NCI-H345 treated with DMSO at 0.1 percent for 48 hours (cell line): ENCODE data around the gene SAT2.
"Not testable (repeated sequence)": the region's sequence is repeated elsewhere in the genome, so short reads cannot be mapped to it uniquely, and the experiment has no call there.

ENCODE experiments used
- DNase-seq: peaks from one replicate; lab custom pipeline; 2025; ENCODE audit not compliant: unreplicated experiment; lab: John Stamatoyannopoulos, UW

Gene SAT2

DNA sequence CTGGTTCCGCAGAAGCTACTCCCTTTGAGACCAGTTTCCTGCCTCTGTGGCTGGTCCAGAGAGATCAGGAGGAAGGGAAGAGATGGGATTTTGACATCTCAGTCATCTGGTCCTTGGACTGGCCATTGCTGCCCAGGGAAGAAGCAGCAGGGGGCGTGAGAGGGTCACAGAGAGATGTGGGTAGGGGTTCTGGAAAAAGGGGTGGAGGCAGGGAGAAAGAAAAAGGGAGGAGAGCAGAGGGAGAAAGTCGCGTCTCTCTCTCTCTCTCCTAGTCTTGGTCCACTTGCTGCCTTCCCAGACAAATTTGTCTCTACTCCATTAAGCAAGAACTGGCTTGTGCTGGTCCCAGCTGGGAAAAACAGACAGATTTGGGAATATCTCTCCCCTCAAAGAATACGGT is 6.8 kb upstream of the SAT2 start:
- no peak for DNase-seq

DNA sequence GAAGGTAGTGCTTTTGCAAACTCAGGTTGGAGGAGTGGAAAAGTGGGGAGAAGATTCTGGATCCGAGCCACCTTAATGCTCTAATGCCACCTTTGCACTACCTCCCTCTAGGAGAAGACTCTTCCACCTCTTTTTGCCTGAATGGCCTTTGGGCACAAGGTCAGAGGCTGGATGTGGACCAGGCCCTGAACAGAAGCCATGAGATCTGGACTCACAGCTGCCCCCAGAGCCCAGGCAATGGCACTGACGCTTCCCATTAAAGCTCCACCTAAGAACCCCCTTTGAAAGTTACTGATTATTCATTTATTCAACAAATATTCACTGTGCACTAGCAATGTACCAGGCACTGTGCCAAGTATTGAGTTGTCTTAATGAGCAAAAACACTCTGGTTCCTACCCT is 5.5 kb upstream of the SAT2 start:
- no peak for DNase-seq

DNA sequence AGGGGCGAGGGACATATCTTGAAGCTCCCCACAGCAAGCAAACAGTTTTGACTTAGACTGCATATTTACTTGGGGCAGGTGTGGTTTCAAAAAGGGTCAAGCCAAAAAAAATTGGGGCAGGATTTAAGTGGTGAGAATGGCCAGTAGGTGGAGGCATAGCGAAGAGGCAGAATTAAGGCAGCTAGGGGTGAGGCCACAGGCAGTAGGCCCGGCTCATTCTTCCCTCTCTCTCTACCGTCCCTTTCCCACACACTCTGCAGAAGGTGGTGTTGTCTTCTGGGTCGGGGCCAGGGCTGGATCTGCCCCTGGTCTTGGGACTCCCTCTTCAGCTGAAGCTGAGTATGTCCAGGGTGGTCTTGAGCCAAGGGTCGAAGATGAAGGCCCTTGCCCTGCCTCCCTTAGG is 4.9 kb upstream of the SAT2 start:
- DNase-seq, result no peak

DNA sequence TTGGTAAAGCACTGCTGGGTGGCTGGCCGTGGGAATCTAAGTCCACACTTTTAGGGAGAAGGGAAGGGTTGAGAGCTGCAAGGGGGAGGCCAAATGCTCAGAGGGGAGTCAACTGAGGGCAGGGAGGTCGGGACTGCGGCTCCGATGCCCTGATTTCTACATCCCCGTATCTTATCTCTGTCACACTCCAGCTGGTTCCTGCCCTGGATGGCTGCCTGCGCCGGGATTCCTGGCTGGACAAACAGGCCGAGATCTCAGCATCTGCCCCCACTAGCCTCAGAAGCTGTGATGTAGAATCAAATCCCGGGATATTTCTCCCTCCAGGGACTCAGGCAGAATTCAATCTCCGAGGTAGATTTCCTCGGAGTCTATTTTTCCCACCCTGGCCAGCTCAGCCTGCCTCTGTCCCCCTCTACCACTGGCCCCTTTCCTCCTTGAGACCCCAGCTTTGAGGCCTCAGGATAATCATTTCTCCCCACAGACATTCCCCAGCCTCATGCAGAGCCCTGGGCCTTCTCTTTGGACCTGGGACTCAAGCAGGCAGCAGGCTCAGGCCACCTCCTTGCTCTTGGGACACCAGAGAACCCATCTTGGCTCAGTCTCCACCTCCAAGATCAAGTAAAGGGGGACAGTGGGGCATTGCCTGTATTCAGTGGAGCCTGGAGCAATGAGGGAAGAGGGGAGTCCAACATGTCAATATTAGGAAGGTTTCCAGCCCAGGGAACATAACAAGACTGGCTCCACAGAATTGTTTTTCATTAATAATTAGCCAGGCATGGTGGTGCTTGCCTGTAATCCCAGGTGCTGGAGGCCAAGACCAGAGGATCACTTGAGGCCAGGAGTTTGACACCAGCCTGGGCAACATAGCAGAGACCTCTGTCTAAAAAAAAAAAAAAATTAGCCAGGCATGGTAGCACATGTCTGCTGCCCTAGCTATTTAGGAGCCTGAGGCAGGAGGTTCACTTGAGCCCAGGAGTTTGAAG is 4.1 kb upstream of the SAT2 start:
- no peak for DNase-seq

DNA sequence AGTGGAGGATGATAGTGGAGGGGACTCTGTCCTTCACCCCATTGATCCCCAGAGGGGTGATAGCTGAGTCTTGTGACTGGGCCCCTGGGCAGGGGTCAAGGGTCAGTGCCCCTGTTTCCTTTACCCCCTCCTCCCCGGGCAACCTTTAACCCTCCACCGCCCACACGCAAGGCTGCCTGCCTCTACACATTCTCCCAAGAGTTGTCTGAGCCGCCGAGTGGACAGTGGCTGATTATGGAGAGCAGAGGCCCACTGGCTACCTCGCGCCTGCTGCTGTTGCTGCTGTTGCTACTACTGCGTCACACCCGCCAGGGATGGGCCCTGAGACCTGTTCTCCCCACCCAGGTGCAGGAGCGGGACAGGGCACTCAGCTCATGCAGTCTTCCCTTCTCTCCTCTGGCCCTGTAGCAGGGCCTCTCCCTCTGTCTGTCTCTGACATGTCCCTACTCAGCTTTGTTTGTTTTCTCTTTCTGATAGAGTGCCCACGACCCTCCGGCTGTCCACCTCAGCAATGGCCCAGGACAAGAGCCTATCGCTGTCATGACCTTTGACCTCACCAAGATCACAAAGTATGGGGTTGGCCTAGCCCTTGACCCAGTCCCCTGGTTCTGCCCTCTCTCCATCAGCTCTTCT is 2.4 kb upstream of the SAT2 start, which contains the start of gene SHBG:
SHBG (plus strand) TSS at position 197 of the 633 bp plus-strand sequence; CDS start at position 235, 38 bp downstream.
- DNase-seq, result no peak

DNA sequence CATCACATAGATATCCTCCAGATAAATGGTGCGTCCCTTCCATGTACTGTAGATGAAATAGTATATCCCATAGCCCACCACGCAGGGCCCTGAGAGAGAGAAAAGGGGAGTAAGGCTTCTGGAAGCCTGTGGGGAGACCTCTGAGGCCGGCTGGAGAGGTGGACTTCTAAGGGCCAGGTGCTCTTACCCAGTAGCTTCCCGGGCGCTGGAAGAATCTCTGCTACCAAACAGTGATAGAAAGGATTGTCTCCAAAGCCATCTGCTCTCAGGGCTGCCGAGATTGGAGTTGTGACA is 718 bp downstream of the SAT2 start:
- no peak for DNase-seq

DNA sequence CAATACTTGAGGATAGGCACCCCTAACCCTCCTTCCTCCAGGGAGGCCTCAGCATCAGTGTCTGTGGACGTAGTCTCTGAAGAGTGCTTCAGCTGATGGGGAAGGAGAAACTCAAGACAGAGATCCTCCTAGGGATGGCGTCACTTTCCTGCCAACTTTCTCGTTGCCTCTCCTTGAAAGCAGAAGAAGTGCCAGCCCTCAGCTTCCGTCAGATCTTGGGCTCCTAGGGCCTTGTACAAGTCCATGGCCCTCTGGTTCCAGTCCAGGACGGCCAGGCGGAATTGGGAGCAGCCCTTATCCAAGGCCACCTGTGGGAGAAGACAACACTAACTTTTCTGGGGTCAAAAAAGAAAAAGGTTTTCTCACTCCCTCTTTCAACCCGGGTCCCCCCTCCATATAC is 1.3 kb downstream of the SAT2 start:
- no peak for DNase-seq

DNA sequence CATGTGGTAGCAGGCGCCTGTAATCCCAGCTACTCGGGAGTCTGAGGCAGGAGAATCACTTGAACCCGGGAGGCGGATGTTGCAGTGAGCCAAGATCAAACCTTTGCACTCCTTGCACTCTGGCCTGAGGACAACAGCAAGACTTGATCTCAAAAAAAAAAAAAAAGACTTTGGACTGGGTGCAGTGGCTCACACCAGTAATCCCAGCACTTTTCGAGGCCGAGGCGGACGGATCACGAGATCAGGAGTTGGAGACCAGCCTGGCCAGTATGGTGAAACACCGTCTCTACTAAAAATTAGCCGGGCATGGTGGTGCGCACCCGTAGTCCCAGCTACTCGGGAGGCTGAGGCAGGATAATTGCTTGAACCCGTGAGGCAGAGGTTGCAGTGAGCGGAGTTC is 1.9 kb downstream of the SAT2 start:
- DNase-seq, result not testable (repeated sequence)

DNA sequence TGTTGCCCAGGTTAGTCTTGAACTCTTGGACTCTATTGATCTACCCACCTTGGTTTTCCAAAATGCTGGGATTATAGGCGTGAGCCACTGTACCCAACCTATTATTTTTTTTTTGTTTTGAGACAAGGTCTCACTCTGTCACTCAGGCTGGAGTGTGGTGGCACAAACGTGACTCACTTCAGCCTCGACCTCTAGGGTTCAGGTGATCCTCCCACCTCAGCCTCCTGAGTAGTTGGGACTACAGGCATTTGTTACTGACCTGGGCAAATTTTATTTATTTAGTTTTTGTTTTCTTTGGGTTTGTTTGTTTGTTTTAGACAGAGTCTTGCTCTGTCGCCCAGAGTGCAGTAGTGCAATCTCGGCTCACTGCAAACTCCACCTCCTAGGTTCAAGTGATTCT is 4.0 kb downstream of the SAT2 start:
- no peak for DNase-seq

DNA sequence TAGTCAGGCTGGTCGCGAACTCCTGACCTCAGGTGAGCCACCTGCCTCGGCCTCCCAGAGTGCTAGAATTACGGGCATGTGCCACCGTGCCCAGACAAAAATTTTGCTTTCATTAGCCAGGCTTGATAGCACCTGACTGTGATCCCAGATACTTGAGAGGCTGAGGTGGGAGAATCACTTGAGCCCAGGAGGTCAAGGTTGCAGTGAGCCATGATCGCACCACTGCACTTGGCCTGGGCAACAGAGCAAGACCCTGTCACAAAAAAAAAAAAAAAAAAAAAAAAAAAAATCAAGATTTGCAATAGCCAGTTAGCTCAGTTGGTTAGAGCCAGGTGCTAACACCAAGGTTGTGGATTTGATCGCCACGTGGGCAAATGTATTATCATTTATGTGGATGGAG is 6.8 kb downstream of the SAT2 start:
- DNase-seq, result no peak

DNA sequence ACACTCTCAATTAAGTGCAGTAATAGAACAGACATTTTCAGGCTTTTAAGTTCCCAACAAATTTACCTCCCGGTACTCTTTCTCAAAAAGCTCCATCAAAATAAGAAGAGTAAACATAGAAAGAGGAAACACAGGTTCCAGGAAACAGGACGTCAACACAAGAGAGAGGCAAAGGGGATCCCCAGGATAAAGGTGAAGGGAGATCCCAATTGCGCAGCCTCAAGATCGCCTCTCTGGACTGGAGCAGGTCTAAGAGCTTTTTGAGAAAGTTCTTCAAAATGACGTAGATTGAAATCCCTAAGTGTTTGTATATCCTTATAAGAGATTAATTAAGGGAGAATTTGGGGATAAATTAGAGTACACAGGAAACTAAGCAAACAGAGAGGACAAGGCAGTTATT is 9.0 kb downstream of the SAT2 start:
- DNase-seq, result no peak

DNA sequence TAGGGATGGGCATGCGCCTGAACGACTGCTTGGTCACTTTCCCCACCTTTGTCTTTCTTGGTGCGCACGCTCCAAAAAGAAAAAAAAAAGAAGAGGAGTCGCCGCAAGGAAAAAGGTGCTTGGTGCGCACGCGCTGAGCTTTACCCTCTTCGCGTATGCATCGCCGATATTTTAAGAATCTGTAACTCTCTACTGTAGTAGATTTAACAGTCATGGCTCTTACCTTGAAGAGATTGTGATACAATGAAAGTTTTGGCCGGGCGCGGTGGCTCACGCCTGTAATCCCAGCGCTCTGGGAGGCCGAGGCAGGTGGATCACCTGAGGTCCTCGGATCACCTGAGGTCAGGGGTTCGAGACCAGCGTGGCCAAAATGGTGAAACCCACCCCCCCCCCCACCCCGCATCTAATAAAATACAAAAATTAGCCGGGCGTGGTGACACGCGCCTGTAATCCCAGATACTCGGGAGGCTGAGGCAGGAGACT is 12.3 kb downstream of the SAT2 start:
- DNase-seq, result no peak

DNA sequence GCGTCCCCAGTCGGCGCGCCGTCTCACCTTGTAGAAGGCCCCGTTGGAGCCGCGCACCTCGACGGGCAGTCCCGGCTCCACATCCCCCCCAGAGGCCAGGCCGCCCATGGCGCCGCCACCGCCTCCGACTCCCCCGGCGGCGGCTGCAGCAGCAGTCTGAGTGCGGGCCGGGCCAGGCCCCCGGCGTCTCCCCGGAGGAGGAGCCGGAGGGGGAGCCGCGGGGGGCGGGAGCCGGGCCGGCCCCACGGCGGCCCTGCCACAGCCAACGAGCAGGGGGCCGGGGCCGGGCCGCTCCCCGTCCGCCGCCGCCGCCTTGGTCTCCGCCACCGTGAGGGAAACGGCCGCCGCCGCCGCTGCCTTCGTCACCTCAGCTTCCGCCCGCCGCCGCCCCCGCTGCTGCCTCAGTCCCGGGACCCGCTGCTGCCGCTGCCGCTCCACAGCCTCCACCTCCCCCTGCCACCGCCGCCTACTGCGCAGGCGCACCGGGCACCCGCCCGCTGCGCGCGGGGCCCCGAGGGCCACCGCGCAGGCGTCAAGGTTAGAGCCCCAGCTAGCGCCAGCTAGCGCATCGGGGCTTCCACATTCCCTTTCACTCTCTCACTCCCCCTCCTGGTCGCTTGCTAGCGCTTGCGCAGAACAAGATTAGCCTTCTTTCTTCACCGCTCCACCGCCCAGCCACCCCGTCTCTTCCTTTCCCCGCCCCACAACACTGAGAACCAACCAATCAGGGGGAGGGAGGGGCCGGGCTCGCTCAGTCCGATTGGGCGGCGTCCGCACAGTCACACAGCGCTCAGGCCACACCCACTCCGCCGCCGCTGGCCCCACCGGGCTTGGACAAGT is 13.0 kb downstream of the SAT2 start, which contains the start of gene FXR2:
FXR2 (minus strand) TSS at position 473 of the 840 bp plus-strand sequence; CDS start at position 108, 365 bp downstream.
- DNase-seq, result peak; percentile 96

DNA sequence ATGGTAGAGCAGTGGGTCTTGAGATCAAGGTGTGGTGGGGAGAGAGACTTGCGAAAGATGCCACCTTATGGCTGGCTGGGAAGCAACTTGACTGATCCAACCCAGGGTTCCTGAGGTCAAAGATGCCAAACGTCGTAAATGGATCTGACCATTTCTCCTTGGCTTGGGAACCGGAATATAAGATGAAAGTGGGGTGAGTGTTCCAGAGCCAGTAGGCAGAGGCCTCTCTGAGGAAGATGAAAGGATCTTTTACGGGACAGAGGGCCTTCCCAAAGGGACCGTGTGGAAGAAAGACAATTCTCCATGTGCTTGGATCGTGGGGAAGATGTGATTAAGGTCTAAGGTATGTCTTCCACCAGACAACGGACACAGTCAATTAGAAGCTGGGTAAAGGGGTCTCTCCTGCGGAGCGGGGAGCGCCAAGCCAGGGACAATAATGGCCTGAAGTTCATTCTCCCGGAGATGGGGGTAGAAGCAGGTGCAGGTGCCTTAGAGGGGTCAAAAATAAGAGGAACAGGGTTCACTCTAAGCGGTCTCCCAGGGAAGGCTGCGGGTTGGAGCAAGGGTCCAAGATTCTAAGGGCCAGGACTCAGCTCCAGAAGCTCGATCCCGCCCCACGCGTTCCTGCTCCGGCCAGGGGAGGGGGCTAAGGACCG is 13.7 kb downstream of the SAT2 start:
- no peak for DNase-seq

DNA sequence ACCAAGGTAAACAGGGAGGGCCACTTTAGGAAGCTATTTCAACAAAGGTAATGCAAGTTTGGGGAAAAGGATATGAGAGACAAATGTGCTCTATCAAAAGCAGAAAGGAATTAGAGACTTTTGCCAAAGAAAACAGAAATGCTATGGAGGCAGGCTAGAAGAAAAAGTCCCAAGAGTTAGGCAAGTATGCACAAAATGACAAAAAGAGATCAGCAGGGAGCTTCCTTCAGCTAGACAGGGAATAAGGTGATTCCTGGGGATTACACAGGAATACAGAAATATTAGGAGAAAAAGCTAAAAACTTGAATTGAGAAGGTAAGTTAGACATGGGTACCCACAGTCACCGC is 15.4 kb downstream of the SAT2 start:
- DNase-seq, result no peak

DNA sequence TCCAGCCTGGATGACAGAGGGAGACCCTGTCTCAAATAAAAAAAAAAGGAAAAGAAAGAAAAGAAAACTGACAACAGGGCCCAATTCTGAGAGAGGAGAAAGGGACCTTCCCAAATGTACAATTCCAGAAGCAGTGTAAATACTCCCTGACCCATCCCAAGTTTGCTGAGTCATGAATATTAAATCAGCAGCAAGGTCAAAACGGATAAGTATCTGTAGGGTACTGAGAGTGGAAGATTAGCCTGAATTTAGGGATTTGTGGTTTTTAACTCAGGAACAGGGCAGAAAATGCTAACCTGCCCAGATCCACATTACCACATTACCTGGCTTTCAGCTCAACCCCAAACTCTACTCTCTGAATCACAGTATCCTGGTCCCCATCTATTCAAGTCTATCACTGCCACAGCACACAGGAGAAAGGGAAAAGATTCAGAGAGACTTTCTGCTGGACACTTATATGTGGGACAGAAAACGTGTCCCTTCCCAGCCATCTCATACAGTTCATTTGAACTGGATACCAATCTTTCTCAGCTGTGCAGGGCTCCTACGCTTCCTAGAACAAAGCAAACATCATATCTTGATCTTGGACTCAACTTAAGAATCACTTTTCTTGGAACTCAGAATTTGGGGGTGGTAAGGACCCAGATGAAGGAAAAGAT is 15.9 kb downstream of the SAT2 start:
- DNase-seq, result no peak

DNA sequence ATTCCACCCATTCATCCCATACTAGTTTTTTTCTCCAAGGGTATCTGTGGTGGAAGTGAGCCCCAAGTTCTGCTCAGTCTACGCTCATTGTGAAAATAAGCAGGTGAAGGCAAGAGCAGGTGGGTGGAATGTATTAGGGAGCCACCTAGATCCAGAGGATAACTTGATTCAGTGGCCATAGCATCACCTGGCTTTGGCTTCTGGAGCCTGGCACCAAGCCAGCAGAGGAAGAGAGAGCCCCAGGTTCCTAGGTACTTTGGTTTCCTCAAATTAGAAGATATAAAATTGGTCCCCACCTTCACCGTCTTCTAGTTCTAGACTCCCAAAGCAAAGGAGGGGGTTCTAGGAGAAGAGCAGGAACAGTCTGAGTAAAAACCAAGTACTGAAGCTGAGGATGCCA is 17.0 kb downstream of the SAT2 start:
- DNase-seq, result no peak

DNA sequence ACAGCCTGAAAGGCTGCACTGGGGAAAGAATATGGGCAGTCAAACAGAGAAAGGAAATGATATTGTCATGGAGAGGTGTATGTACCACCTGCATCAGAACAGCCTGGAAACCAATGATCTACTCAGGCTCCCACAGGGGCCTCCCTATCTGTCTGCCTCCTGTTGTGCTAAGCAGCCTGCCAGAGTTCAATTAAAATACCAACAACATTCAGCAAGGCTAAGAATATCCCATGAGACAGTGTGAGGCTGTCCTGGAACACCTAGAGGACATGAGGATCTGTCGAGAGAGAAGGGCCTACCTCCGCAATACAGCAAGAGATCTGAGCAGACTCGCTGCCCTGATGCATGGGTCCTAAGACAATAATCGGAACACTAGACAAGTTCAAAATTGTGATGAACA is 21.3 kb downstream of the SAT2 start:
- DNase-seq, result no peak

DNA sequence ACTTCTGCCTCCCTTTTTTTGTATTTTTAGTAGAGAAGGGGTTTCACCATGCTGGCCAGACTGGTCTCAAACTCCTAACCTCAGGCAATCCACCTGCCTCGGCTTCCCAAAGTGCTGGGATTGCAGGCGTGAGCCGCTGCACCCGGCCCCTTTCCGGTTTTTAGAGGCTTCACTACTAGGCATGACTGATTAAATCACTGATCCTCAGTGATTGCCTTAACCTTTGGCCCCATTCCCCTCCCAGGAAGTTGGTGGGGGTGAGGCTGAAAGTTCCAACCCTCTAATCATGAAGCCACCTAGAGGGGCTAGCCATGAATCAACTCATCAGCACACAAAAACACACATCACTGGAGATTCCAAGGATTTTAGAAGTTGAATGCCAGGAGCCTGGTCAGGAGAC is 30.1 kb downstream of the SAT2 start:
- DNase-seq, result not testable (repeated sequence)

DNA sequence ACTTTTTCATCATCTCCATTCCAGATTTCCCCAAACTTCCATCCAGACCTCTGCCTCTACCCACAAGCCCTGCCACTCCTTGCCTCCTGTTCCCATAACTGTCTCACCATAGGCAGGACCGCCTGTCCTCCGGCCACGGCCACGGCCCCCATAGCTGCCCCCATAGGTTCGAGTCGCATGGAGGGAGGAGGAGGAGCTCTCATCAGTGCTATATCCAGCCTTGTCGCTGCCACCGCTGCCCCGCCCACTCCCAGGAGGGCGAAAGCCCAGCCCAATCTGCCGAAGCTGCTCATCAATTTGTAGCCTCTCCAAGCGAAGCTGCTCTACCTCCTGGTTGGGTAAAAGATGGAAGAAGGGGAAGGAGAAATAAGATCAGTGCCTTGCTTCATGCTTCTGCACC is 34.3 kb downstream of the SAT2 start:
- DNase-seq, result no peak
